GM21515 (cell line): ENCODE measurements around the gene SDF4.

Source experiments
- ATAC-seq: cut with Tn5 transposase; IDR thresholded peaks from one replicate; pipeline ENCODE4 v1.9.1; 2021; ENCODE audit not compliant: unreplicated experiment

The SDF4 gene

DNA sequence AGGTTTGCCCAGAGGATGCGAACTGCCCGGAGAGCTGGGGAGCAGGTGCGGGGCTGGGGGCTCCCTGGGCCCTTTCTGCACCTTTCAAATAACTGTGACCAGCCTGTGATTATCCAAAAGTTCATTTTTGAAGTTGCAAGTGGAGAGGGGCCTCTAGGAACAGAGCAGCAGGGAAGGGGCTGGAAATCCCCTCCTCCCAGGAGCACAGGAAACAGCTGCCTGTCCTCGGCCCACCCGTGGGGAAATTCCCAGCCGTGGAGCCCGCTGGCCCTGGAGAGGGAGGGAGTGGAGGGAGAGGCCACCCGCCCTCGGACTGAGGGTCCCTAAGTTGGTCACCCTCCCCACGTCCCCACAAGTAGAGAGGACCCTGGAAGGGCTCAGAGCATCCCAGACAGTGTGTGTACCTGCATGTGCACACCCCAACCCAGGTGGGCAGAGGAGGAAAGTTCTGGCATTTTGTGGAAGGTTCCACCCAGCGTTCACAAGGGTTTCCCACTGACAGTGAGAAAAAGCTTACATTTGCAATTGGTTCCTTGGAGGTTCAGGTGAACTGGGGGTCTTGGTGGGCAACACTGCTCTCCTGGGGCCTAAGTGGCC is 16.6 kb downstream of the SDF4 start:
- ATAC-seq: no peak

DNA sequence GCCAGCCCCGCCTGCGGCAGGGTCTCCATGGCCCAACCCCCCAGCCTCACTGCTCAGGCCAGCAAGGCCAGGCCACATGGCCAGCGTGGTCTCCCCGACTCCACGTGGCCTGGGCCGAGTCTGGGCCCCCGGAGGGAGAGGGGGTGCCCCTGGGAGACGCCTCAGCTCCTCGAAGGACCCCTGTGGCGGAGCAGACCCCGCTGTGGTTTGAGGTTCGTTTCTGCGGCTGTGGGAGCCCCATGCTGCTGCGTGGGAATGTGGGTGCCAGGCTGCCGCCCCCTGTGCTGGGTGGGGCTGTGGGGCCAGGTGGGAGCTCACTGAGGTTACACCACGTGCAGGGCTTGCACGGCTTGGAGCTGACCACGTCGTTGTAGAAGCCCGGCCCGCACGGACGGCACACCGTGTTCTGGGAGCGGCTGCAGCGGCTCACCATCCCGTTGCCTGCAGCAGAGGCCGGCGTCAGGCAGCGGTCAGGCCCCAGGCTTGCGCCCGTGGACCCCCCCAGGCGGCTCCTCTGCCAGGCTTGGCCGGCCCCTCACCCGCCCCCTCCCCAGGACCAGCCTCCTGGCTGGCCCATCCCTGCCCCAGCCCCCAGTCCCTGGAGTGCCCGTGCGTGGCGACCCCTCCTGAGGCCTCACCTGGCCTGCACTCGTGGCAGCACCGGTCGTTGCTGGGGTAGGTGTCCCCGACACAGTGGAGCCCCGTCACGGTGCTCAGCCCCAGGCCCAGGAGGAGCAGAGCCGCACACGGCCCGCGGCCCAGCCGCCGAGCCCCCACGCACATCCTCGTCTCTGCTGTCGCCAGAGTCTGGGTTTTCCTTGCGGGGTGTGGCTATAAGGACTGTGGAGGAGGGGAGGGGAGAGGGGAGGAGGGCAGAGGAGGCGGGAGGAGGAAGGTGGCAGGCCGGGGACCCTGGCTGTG is 18.2 kb downstream of the SDF4 start, which contains the start of gene TNFRSF4:
Gene TNFRSF4 (minus strand): TSS at position 809 of the 921 bp plus-strand sequence. CDS start 26 bp downstream, at position 783.
- no peak for ATAC-seq

DNA sequence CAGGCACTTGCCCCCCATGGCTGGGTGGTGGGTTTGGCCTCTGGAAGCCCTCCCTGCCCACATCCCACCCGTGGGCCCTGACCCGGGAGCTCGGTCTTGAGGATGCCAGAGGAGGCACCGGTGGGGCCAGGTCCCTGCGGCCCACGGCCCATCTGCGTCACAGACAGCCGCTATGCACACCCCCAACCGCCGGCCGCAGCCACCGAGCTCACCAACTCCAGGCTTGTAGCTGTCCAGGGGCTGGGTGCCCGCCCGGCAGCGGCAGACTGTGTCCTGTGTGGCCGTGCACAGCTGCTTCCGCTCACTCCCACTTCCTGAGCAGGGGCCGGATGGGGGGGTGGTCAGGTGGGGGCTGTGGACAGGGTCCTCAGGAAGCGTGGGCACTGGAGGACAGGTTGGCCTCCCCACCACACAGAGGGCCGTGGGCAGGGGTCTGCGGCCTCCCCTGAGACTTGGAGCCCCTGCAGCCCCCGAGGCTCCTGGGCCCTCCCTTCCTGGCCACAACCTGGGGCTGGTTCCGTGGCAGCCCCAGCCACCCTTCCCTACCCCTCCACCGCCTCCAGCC is 18.9 kb downstream of the SDF4 start:
- no peak for ATAC-seq

DNA sequence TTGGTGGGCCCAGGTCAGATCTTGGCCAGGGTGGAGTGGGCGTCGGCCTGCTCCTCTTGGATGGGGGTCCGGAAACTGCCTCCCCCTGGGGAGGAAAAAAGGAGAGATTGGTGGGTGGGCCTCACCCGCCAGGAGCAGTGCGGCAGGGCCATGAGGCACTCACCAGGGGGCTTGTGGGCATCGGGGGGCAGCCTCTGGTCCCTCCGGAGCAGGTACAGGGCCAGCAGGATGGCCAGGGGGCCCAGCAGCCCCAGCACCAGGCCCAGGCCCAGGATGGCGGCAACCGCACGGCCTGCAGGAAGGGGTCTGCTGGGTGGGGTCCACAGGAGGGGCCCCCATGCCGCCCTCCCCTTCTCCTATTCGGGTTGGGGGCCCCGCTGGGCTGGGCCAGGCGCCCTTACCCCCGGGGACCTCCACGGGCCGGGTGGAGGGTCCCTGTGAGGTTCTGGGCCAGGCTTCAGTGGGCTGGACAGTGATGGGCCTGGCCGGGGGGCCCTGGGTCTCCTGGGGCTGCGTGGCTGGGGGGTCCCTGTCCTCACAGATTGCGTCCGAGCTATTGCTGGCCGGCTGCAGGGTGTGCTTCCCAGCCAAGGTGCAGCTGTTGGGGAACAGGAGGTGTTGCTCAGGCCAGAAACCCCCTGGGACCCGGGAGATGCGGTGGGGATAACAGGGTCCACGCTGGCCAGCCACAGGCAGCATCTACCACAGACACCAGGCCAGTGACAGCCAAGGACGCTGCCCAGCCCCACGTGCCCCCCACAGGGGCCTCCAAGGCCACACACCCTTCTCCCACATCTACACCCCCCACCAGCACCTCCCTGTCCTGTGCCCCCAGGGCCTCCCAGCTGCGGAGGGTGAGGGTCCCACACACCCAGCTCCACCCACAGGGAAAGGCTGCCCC is 20.0 kb downstream of the SDF4 start:
- ATAC-seq: no peak

DNA sequence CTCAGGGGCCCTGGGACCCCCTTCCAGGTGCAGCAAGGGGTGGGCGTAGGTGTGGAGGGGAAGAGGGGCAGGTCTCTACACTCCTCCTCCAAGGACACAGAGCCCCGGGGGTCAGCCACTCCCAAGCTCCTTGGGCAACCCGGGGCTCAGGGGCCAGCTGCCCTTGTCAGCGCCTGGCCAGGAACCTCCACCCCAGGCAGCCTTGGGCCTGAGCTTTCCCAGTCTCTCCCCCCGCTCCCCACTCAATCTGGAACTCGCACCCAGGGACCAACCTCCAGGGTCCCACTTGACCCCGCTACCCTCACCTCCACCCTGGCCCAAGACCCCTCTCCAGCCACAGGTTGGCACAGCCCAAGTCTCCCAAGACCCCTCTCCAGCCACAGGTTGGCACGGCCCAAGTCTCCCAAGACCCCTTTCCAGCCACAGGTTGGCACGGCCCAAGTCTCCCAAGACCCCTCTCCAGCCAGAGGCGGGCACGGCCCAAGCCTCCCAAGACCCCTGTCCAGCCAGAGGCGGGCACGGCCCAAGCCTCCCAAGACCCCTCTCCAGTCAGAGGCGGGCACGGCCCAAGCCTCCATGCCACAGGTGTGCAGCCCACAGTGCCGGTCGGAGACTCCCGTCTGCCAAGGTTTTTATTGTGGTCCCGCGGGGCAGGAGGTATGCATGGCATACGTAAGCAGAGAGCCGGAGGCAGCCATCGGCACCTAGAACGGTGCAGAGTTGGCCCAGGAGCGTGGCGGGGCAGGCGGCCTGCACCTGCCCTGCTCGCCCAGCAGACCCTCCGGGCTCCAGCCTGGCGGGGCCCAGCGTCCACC is 20.9 kb downstream of the SDF4 start:
- ATAC-seq: no peak

DNA sequence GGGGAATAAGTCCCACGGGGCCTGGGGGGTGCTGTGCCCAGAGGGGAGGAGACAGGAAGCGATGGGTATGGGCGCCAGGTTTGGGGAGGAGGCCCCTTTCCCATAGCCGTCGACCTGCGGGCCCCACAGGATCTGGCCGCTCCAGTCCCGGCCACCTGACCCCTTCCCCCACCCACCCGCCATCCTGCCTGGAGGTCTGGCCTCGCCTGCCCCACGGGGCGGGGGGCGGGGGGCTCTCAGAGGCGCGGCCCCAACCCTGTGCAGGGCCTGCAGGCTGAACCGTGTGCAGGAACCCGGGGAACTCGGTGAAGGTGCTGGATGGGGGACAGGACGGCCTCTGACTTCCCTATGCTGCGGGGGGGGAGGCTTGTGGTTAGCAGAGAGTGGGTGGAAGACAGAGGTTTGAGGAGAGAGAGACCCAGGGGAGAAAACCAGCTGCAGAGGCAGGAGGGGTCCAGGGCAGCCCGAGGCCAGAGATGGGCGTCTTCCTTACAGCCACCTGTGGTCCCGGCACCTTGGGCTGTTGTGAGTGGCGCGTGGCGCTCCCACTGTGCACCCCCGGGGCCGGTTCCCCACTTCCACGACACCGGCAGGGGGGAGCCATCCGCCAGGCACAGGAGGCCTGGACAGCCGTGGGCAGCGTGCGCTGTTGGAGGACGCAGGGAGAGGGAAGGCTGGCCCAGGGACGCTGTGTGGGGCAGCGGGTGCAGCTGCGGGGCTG is 22.9 kb downstream of the SDF4 start:
- ATAC-seq: no peak

DNA sequence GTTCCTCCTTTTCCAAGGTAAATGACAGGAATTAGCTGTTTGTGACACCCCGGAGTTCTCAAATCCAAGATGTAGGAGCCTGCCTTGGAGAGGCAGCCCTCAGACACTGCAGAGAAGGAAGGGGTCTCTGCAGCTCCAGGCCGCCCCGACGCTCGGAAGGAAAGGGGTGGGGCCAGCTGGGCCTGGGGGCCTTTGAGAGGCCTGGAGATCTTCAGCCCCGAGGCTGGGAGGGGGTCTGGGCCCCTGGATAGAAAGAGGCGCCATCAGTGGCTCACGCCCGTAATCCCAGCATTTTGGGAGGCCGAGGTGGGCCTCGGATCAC is 24.3 kb downstream of the SDF4 start:
- ATAC-seq: no peak

DNA sequence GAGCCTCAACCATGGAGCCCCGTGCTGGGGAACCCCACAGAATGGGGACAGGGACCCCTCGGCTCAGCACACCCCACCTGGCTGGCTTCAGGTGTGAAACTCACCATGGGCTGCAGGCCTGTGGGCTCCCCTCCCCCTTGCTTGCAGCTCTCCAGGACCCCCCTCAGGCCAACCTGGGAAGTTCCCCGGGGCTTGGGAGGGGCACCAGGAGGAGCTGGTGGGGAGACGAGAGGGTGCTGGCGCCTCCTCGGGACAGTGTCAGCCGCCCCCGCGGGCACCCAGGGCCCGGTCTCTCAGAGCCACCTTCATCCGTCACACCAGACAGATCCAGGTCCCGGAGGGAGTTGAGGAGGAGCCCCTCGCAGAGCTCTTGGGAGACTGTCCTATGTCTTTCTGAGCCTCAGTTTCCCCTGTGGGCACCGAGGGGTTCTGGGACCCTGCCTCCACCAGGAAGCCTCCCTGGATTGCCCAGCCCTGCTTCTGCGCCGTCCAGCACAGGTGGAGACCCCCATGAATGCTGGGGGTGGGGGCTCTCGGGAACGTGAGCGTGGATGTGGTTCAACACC is 24.8 kb downstream of the SDF4 start:
- no peak for ATAC-seq

DNA sequence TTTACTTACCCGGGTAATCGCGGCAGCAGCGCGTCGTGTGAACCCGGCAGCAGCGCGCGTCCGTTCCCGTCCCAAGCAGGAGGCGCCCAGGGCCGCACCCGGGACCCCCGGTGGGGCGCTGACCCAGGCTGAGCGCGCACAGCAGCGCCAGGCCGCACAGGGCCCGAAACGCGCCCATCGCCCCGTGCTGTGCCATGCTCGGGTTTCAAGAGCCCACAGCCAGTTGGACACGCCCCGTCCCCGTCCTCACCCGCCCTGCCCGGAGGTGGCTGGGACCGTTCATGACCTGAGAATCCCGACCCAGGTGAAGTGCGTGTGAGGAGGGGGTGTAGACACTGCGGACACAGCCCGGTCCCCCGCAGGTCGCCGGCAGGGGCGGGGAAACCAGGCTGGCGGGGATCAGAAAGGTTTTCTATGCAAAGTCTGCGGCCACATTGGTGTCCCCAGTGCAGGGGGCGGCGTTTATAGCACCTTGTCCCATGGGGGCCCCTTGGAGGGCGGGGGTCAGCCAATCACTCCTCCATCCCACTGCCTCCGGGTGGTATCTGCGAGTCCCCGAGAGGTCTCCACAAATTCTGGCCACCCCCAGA is 25.3 kb downstream of the SDF4 start, which contains the start of gene TNFRSF18:
Gene TNFRSF18 (minus strand): TSS at position 217 of the 590 bp plus-strand sequence. CDS start 21 bp downstream, at position 196.
- no peak for ATAC-seq

DNA sequence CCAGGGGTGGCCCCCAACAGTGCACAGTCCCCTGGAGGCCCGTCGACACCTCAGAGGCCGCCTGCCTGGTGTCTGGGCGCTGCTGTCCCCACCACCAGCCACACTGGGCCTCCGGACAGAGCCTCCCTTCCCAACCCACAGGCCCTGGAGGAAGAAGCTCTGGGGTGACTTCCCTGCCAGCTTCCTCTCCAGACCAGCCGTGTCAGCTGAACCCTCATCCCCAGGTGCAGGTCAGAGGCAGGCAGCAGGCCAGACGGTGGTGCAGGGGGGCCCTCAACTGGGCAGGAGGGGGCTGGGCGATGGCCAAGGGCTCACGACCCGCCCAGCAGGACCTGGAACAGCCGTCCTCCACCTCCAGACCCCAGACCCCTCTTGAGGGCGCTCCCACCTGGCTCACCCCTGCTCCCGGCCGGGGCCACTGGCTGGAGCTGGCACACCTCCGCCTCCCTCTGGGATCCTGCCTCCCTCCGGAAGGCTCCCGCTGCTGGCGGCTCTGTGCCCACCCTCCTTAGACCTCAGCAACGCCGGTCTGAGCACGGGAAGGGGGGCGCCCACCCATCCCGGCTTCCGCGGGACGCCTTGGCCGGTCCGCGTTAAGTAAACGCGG is 25.9 kb downstream of the SDF4 start:
- ATAC-seq: no peak

DNA sequence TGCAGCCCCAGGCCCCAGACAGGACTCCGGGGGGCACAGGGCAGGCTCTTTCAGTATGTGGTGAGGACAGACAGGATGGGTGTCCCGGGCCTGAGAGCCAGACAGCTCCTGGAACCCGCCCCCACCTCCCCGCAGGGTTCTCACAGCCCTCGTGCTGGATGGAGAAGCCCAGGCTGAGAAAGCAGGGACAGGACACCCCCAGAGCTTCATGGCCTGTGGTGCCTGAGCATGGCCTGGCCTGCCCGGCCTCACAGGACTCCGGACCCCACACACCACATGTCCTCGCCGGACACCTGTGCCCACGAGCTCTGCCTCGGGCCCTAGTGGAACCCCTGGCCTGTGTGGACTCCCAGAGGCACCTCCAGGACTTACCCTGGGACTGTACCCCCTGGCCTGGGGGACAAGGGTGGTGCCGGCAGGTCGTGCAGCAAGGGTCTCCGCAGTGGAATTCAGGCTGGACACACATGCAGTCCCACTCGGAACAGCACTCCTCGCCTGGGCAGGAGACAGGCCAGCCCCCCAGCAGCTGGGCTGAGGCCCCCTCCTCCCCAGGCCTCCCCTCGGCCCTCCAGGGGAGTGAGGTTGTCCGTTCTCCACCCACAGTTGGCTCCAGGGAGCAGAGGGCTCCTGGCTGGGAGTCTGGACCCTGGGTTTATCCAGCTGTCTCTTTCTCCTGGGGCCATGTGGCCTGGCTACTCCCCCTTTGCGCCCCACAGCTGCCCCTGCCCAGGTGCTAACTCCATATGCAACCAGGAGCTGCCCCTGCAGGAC is 26.6 kb downstream of the SDF4 start:
- no peak for ATAC-seq

DNA sequence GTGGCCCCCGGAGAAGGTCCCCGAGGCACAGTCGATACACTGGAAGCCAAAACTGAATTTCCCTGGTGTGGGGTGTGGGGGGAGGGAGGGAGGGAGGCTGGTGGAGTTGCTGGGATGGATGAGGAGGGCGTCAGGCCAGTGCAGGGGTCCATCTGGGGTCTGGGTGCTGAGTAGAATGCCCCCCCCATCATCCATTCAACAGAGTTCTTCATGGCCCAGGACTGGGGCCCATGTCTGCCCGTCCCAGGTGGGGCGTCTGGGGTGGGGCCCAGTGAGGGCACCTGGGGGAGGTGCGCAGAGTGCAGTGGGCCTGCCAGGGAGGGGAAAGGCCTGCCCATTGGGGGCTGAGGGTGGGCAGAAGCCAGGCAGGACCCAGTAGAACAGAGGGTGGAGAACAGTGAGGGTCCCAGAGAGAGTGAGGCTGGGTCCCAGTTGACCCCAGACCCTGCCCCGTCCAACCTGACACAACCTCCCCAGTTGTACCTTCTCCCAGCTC is 27.3 kb downstream of the SDF4 start:
- ATAC-seq: no peak

DNA sequence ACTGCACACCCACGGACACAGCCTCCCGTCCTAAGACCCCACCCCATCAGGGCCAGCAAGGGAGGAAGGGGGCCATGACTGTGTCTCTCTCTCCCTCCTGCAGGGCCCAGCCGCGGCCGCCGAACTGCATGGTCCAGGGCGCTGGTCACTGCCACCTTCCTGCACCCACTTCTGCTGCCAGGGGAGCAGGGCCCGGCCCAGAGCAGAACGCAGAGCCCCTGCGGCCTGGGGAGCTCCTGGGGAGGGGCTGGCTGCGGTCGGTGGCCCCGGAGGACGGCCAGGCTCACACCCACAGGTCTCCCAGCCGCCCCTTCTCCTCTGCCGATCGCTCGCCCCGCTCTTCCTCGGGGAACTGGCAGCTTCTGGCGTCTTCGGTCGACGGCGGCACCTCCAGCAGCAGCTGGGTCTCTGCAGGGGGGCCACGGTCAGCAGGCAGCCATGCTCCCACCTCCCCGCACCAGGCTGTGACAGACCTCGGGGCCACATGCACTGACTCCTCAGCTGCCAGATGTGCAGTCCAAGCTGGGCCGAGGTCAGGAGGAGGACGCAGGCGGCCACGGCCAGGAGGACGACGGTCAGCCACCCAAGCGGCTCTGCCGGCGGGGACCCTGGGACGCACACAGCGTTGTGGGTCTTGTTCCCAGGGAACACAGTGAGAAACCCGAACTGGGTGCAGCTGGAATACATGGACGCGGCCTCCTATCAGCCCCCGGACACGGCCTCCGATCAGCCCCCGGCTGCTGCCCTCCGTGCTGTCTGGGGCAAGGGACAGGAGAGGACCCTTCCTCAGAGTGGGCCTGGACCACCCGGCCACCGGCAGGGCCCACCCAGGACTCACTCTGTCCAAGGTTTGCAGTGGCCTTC is 28.0 kb downstream of the SDF4 start:
- no peak for ATAC-seq

DNA sequence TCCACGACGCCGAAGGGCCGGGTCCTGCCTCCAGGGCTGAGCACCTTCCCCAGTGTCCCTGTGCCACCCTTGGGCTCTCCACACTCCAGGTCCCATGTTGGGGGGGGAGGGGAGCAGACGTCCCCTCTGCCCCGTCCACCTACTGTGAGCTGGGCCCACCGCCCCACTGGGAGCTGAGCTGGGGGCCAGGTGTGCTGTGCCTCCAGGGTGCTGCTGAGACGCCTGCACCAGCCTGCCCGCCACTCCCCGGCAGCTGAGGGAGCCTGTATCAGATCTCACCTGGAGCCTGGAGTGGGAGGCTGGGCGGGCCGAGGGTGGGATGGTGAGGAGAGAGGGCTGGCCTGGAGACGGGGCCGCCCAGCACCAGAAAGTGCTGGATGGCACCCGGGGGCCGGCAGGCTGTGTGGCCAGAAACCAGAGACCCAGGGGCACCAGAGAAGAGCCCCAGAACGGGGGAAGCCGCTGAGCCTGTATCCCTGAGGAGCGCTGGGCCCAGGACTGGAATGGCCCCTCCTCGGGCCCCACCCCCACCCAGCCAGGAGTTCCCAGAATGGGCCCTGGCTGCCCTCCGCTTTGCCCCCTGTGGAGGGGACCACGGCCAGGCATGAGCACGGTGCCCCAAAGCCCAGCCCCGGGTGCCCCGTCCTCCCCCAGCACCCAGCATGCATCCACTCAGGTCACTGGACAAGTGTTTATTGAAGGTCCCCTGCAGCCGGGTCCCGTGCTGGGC is 28.8 kb downstream of the SDF4 start:
- ATAC-seq: no peak

DNA sequence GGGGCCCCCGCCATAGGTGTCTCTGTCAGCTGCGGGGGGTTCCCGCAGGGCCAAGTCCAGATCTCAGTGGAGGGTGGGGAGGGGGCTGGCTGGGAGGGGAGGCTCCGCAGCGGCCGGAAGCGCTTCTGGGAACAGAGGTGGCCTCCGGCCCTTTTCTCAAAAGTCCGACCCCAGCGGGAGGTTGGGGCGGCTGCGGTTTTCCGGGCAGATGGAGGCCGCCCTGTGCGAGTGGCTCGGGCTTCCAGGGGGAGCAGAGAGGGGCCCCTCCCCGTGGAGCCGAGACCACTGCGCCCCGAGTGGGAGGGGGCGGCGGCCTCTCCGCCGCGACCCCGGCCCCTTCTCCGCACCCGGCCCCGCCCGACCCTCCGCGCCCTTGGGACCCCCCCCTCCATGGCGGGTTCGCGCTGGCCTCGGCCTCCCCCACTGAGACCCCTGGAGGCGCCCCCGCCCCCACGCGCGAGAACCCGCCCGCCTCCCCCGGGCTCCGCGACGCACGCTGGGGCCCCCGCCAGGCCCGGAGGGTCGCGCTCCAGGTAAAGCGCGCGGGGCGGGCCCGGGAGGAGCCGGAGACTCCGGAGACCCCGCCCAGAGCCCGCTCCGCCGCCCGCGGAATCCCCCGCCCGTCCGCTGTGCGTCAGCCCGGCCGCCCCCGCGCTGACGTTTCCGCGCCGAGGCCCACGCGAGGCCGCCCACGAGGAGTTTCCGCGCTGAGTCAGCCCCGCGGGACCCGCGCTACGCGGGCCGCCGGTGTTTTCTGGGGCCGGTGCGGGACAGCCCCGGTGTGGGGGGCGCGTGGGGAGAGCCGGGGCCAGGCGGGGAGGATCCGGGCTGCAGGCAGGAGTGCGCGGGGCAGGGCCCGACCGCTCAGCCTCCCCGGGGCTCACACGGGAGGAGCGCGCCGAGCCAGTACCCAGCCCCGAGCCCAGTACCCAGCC is 30.7 kb downstream of the SDF4 start:
- ATAC-seq: no peak
